HG02981 (cell line): ENCODE results near the gene GABRB3.
"Not testable (repeated sequence)": the region's sequence is repeated elsewhere in the genome, so short reads cannot be mapped to it uniquely, and the experiment has no call there.

Source experiments
- ATAC-seq: cut with Tn5 transposase; IDR thresholded peaks from one replicate; pipeline ENCODE4 v1.9.1; 2021; ENCODE audit warnings: mild to moderate bottlenecking, moderate library complexity; ENCODE audit not compliant: unreplicated experiment

The GABRB3 gene

GRCh38 chr15:26736502-26737248 is 36.2 kb downstream of the GABRB3 start:
- ATAC-seq: no peak

- ATAC-seq: no peak
These were observed 40.9 kb downstream of the GABRB3 start for GRCh38 chr15:26731965-26732364.

- no peak for ATAC-seq
These were observed 43.3 kb downstream of the GABRB3 start for GRCh38 chr15:26729581-26729980.

GRCh38 chr15:26729030-26729429 is 43.8 kb downstream of the GABRB3 start:
- ATAC-seq: no peak

- ATAC-seq: no peak
These were observed 48.3 kb downstream of the GABRB3 start for GRCh38 chr15:26724381-26725150.

- ATAC-seq: no peak
These were observed 50.2 kb downstream of the GABRB3 start for GRCh38 chr15:26722621-26723160.

GRCh38 chr15:26721232-26721967 is 51.5 kb downstream of the GABRB3 start:
- no peak for ATAC-seq

GRCh38 chr15:26720546-26720945 is 52.3 kb downstream of the GABRB3 start:
- ATAC-seq: no peak

- not testable (repeated sequence) for ATAC-seq
These were observed 53.0 kb downstream of the GABRB3 start for GRCh38 chr15:26719866-26720265.

GRCh38 chr15:26716069-26716468 is 56.8 kb downstream of the GABRB3 start:
- no peak for ATAC-seq

GRCh38 chr15:26713498-26713897 is 59.4 kb downstream of the GABRB3 start:
- ATAC-seq: no peak

GRCh38 chr15:26712335-26712734 is 60.5 kb downstream of the GABRB3 start:
- ATAC-seq: no peak

GRCh38 chr15:26711445-26711844 is 61.4 kb downstream of the GABRB3 start:
- ATAC-seq: no peak

- ATAC-seq: no peak
These were observed 70.5 kb downstream of the GABRB3 start for GRCh38 chr15:26702381-26702780.

- ATAC-seq: no peak
These were observed 74.3 kb downstream of the GABRB3 start for GRCh38 chr15:26698555-26698954.

GRCh38 chr15:26697913-26698312 is 75.0 kb downstream of the GABRB3 start:
- ATAC-seq: no peak

- no peak for ATAC-seq
These were observed 81.6 kb downstream of the GABRB3 start for GRCh38 chr15:26691249-26691648.

- ATAC-seq: no peak
These were observed 82.1 kb downstream of the GABRB3 start for GRCh38 chr15:26690778-26691177.

GRCh38 chr15:26689462-26689861 is 83.4 kb downstream of the GABRB3 start:
- no peak for ATAC-seq

- ATAC-seq: no peak
These were observed 86.2 kb downstream of the GABRB3 start for GRCh38 chr15:26686547-26687187.
